ENCODE measurements around the gene ASTN2.

DNA sequence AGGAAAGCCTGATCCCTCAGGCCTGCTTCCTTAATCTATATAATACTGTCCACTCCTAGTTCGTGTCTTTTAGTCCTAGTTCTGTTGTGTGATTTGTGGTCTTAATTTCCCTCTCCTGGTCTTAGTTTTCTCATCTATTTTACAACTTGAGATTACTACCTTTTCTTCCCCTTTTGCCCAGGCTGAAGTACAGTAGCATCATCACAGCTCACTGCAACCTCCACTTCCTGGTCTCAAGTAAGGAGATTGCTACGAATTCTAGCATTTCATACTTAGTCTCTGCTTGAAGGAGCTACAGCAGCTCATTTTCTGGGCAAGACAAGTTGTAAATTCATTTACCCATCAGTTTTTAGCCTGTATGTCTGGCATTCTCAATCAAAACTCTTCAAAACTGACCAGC lies 722.2 kb downstream of the ASTN2 start:
- no peak for TF ChIP-seq GATA2 (IDR thresholded peaks at IDR 0.05; ENCODE audit: low read depth, low read length)
- TF ChIP-seq GATA3 (IDR thresholded peaks at IDR 0.05; ENCODE audit: low read depth, low read length), result no peak

Measured in SH-SY5Y (cell line).